AG09319 (cell line): ENCODE results near the gene LAMB4.

Source experiments
- DNase-seq: peaks from one replicate; pipeline ENCODE4 v3.0.0-alpha.2; 2010; ENCODE audit warnings: low read depth; ENCODE audit errors: extremely low read depth
- CTCF ChIP-seq: IDR thresholded peaks from 2 replicates; pipeline ENCODE4 v1.5.1; 2011; ENCODE audit warnings: low read depth, mild to moderate bottlenecking, inconsistent platforms, low read length, moderate library complexity

LAMB4 gene

GRCh38 chr7:108048422-108048821 lies 81.7 kb downstream of the LAMB4 start:
- DNase-seq, result no peak
- TF ChIP-seq CTCF, result no peak

- TF ChIP-seq CTCF, result no peak
- DNase-seq, result no peak
These were observed 83.1 kb downstream of the LAMB4 start for GRCh38 chr7:108046952-108047506.

- TF ChIP-seq CTCF, result no peak
- DNase-seq, result no peak
These were observed 84.5 kb downstream of the LAMB4 start for GRCh38 chr7:108045669-108046068.

GRCh38 chr7:108045154-108045553 lies 85.0 kb downstream of the LAMB4 start:
- no peak for TF ChIP-seq CTCF
- DNase-seq, result no peak

- no peak for DNase-seq
- no peak for TF ChIP-seq CTCF
These were observed 85.8 kb downstream of the LAMB4 start for GRCh38 chr7:108044345-108044744.

- DNase-seq, result no peak
- no peak for TF ChIP-seq CTCF
These were observed 91.2 kb downstream of the LAMB4 start for GRCh38 chr7:108038986-108039385.

- TF ChIP-seq CTCF, result no peak
- DNase-seq, result no peak
These were observed 92.4 kb downstream of the LAMB4 start for GRCh38 chr7:108037741-108038140.
